Measurements from ENCODE around the gene MCRIP2. TPM values are rescaled to one million over a fixed set of nuclear protein-coding genes. Genes with fewer than 3 reads are reported as not detected.

The MCRIP2 gene
- polyA plus RNA-seq, 12 donors, result 6.6 to 35.0 (median 9.4) TPM; not detected in 1

DNA sequence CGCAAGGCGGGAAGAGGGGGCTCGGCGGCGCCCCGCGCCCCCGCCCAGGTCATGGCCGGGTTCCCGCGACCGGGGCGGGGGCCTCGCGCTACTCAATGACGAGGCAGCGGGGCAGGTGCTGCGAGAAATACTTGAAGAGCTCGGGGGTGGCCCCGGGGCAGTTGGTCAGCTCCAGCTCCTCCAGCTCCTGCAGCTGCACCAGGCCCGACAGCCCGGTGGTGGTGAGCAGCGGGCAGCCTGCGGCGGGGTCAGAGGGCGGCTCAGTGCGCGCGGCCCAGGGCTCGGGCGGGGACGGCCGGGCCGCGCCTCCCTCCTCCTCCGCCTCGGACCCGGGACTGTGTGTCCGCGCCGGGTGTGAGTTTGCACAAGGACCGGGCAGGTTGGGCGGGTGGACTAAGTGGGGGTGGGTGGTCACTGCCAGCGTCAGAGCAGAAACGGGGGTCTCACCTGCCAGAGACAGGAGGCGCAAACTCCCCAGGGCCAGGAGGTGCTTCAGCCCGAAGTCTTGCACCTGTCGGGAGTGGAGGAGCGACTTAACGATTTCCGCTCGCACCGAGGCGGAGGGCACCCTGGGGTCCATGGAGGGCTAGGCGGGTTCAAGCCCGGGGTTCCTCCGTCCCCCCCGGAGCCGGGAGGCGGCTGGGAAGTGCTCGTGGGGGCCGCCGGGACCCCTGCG, 52.7 kb downstream of the MCRIP2 start:
- no peak for DNase-seq

DNA sequence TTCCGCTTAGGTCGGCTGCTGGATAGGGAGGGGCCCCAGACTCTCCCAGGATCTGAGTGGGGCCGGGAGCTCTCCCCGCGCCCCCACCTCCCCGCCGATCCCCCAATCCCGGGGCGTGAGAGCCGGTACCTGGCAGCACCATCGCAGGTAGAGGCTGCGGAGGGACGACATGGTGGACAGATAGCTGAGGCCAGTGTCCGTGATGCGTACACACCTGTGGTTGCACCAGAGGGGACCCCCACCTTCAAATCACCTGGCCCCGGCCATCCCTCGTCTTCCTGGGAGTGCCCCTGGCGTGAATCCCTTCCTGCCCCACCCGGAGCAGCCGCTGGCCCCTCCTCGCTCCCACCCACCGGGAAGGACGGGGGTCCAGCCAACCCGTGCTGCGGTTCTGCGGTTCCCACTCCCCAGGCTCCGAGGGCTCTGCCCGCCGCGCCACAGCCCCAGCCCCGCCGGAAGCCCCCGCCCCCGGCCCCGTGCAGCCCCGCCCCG, 53.3 kb downstream of the MCRIP2 start:
- no peak for DNase-seq

DNA sequence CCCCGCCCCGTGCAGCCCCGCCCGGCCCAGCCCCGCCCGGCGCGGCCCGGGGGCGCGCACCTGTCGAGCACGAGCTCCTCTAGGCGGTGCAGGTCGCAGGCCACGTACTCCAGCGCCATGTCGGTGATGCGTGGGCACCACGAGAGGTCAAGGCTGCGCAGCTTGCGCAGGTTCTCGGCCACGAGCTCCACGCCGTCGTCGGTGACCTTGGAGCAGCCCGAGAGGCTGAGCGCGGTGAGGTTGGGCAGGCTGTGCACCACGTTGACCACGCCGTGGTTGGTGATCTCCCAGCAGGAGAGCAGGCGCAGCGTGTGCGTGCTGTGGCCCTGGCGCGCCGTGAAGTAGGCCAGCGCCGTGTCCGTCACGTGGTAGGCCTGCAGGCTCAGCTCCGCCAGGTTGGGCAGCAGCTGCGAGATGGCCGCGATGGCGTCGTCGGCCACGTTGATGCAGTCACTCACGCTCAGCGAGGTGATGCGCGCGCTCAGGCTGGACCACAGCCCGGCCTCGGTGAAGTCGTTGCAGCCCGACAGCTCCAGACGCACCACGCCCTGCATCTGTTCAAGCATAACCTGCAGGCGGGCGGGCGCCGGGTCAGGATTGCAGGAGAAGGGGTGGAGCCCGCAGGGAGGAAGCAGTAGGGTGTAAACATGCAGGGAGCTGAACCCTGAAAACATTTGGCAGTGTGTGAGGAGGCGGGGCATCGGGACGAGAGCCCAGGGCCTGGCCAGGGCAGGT, 53.9 kb downstream of the MCRIP2 start:
- no peak for DNase-seq

Other genes starting within 250 kb of the MCRIP2 start
- gene NME4, start 244.6 kb upstream of the MCRIP2 start, polyA plus RNA-seq (ENCODE audit: insufficient read length in 12 of 12), result 100 to 1,000 TPM in 2 of 12 donors, 10 to 100 TPM in 9, not detected in 1; 50.6 to 158 (median 70.1) TPM
- 10 to 100 TPM in 6 of 12 donors, 1 to 10 TPM in 5, not detected in 1; 7.7 to 26.3 (median 11.0) TPM for gene DECR2, start 239.9 kb upstream of the MCRIP2 start, polyA plus RNA-seq (ENCODE audit: insufficient read length in 12 of 12)
- 10 to 100 TPM in 11 of 12 donors, not detected in 1; 20.7 to 47.1 (median 27.6) TPM for gene RAB11FIP3, start 216.2 kb upstream of the MCRIP2 start, polyA plus RNA-seq (ENCODE audit: insufficient read length in 12 of 12)
- 10 to 100 TPM in 11 of 12 donors, not detected in 1; 17.3 to 42.3 (median 23.1) TPM for gene CAPN15, start 114.1 kb upstream of the MCRIP2 start, polyA plus RNA-seq (ENCODE audit: insufficient read length in 12 of 12)
- gene PRR35, start 81.4 kb upstream of the MCRIP2 start, polyA plus RNA-seq (ENCODE audit: insufficient read length in 12 of 12), result under 1 TPM in 6 of 12 donors, not detected in 6; 0.08 to 0.24 (median 0.13) TPM
- 1 to 10 TPM in 3 of 12 donors, under 1 TPM in 7, not detected in 2; 0.62 to 1.3 (median 0.89) TPM for gene NHLRC4, start 74.8 kb upstream of the MCRIP2 start, polyA plus RNA-seq (ENCODE audit: insufficient read length in 12 of 12)
- 10 to 100 TPM in 11 of 12 donors, not detected in 1; 12.9 to 36.0 (median 17.9) TPM for gene PIGQ, start 71.9 kb upstream of the MCRIP2 start, polyA plus RNA-seq (ENCODE audit: insufficient read length in 12 of 12)
- 10 to 100 TPM in 7 of 12 donors, 1 to 10 TPM in 4, not detected in 1; 8.8 to 25.9 (median 10.6) TPM for gene RAB40C, start 51.8 kb upstream of the MCRIP2 start, polyA plus RNA-seq (ENCODE audit: insufficient read length in 12 of 12)
- gene WFIKKN1, start 10.8 kb upstream of the MCRIP2 start, polyA plus RNA-seq (ENCODE audit: insufficient read length in 12 of 12), result 1 to 10 TPM in 1 of 12 donors, under 1 TPM in 9, not detected in 2; 0.14 to 2.1 (median 0.39) TPM
- 10 to 100 TPM in 11 of 12 donors, not detected in 1; 28.9 to 48.1 (median 35.5) TPM for gene METTL26, start 5.5 kb upstream of the MCRIP2 start, polyA plus RNA-seq (ENCODE audit: insufficient read length in 12 of 12)
- 10 to 100 TPM in 11 of 12 donors, not detected in 1; 11.6 to 41.2 (median 15.9) TPM for gene WDR90, start 7.5 kb downstream of the MCRIP2 start, polyA plus RNA-seq (ENCODE audit: insufficient read length in 12 of 12)
- gene RHOT2, start 26.3 kb downstream of the MCRIP2 start, polyA plus RNA-seq (ENCODE audit: insufficient read length in 12 of 12), result 10 to 100 TPM in 11 of 12 donors, not detected in 1; 38.6 to 95.9 (median 45.4) TPM
- gene RHBDL1, start 33.8 kb downstream of the MCRIP2 start, polyA plus RNA-seq (ENCODE audit: insufficient read length in 12 of 12), result 1 to 10 TPM in 8 of 12 donors, under 1 TPM in 2, not detected in 2; 0.69 to 2.6 (median 1.2) TPM
- gene STUB1, start 38.6 kb downstream of the MCRIP2 start, polyA plus RNA-seq (ENCODE audit: insufficient read length in 12 of 12), result 100 to 1,000 TPM in 2 of 12 donors, 10 to 100 TPM in 9, not detected in 1; 61.0 to 138 (median 85.7) TPM
- 10 to 100 TPM in 11 of 12 donors, not detected in 1; 20.3 to 59.8 (median 28.4) TPM for gene JMJD8, start 42.5 kb downstream of the MCRIP2 start, polyA plus RNA-seq (ENCODE audit: insufficient read length in 12 of 12)
- gene WDR24, start 48.6 kb downstream of the MCRIP2 start, polyA plus RNA-seq (ENCODE audit: insufficient read length in 12 of 12), result 1 to 10 TPM in 11 of 12 donors, not detected in 1; 5.0 to 9.0 (median 6.0) TPM
- 1 to 10 TPM in 3 of 12 donors, under 1 TPM in 7, not detected in 2; 0.24 to 1.2 (median 0.52) TPM for gene FBXL16, start 64.0 kb downstream of the MCRIP2 start, polyA plus RNA-seq (ENCODE audit: insufficient read length in 12 of 12)
- 10 to 100 TPM in 11 of 12 donors, not detected in 1; 15.2 to 43.8 (median 19.1) TPM for gene METRN, start 73.3 kb downstream of the MCRIP2 start, polyA plus RNA-seq (ENCODE audit: insufficient read length in 12 of 12)
- 10 to 100 TPM in 5 of 12 donors, 1 to 10 TPM in 6, not detected in 1; 4.9 to 25.5 (median 9.9) TPM for gene ANTKMT, start 79.3 kb downstream of the MCRIP2 start, polyA plus RNA-seq (ENCODE audit: insufficient read length in 12 of 12)
- 1 to 10 TPM in 3 of 12 donors, under 1 TPM in 7, not detected in 2; 0.58 to 1.5 (median 0.86) TPM for gene CCDC78, start 84.6 kb downstream of the MCRIP2 start, polyA plus RNA-seq (ENCODE audit: insufficient read length in 12 of 12)
- 1 to 10 TPM in 9 of 12 donors, under 1 TPM in 1, not detected in 2; 0.99 to 2.9 (median 2.1) TPM for gene HAGHL, start 85.3 kb downstream of the MCRIP2 start, polyA plus RNA-seq (ENCODE audit: insufficient read length in 12 of 12)
- 10 to 100 TPM in 10 of 12 donors, 1 to 10 TPM in 1, not detected in 1; 7.5 to 16.7 (median 15.7) TPM for gene CIAO3, start 99.2 kb downstream of the MCRIP2 start, polyA plus RNA-seq (ENCODE audit: insufficient read length in 12 of 12)
- 10 to 100 TPM in 2 of 12 donors, 1 to 10 TPM in 3, under 1 TPM in 5, not detected in 2; 0.22 to 15.6 (median 0.91) TPM for gene MSLN, start 118.9 kb downstream of the MCRIP2 start, polyA plus RNA-seq (ENCODE audit: insufficient read length in 12 of 12)
- gene RPUSD1, start 146.6 kb downstream of the MCRIP2 start, polyA plus RNA-seq (ENCODE audit: insufficient read length in 12 of 12), result 10 to 100 TPM in 2 of 12 donors, 1 to 10 TPM in 9, not detected in 1; 6.6 to 12.7 (median 8.6) TPM
- gene CHTF18, start 146.8 kb downstream of the MCRIP2 start, polyA plus RNA-seq (ENCODE audit: insufficient read length in 12 of 12), result 10 to 100 TPM in 10 of 12 donors, 1 to 10 TPM in 1, not detected in 1; 9.4 to 56.5 (median 13.5) TPM
- gene GNG13, start 158.9 kb downstream of the MCRIP2 start, polyA plus RNA-seq (ENCODE audit: insufficient read length in 12 of 12), result under 1 TPM in 1 of 12 donors, not detected in 11; 0.34 TPM